Lower leg skin (tissue), 3 donors: ENCODE data around the gene ARHGAP25.

Experiments
- CTCF ChIP-seq, 3 donors: fragments of 450-650 bp; IDR thresholded peaks; one replicate each; pipeline ENCODE4 v1.5.1; 2016; ENCODE audit warnings: antibody characterized with exemption in 3 of 3, mild to moderate bottlenecking in 3 of 3, moderate library complexity in 2 of 3
- POLR2A ChIP-seq, 2 donors: fragments of 450-650 bp; IDR thresholded peaks; one replicate each; pipeline ENCODE4 v1.6.1; 2016 to 2017; ENCODE audit warnings: antibody characterized with exemption in 2 of 2, mild to moderate bottlenecking in 1 of 2, moderate library complexity in 1 of 2

DNA sequence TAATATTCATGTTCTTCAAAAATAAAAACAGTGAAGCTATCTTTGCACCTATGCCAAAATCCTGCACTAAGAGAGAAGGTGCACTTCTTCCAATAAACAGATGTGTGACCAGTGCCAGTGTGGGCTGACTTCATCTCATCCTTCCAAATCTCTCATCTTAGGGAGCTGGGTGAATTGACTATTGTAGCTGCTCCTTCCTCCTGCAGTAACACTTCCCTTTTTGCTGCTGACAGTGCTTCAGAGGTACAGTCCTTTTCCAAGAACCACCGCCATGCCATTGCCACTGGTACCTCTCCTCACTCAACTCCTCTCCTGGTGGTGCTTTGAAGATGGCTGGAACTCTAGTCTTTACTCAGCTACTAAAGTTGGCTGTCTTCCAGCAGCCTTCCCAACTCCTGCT lies 42.1 kb upstream of the ARHGAP25 start:
- no peak for TF ChIP-seq CTCF (IDR thresholded peaks at IDR 0.05)
- no peak for TF ChIP-seq POLR2A (IDR thresholded peaks at IDR 0.05)
